H7 (cell line): Measurements from ENCODE around the gene TEX36. TPM values are rescaled to one million over a fixed set of nuclear protein-coding genes. Genes with fewer than 3 reads are reported as not detected.
"Not testable (repeated sequence)": the region's sequence is repeated elsewhere in the genome, so short reads cannot be mapped to it uniquely, and the experiment has no call there.

Experiments
- DNase-seq: peaks from one replicate; pipeline ENCODE4 v3.0.0; 2012
- H3K27me3 ChIP-seq: 2 replicates; pipeline ENCODE4 v1.6.0; 2011; ENCODE audit warnings: mild to moderate bottlenecking, low read length; ENCODE audit not compliant: control insufficient read depth, insufficient read depth
- H3K36me3 ChIP-seq: replicated peaks from 2 replicates; pipeline ENCODE4 v1.5.1; 2011; ENCODE audit warnings: low read length; ENCODE audit not compliant: control insufficient read depth, insufficient read depth
- H3K4me3 ChIP-seq: 2 replicates; pipeline ENCODE4 v1.5.1; 2011; ENCODE audit warnings: low read depth, mild to moderate bottlenecking, control low read depth, low read length, moderate library complexity; ENCODE audit not compliant: insufficient read depth
- total RNA-seq: library from RNA; depleted of rRNA; stranded (reverse); fragments of >200 nt; shearing (Covaris generic); gene quantifications from 2 replicates; pipeline ENCODE4 v1.2.3, GENCODE V29; 2014

Gene TEX36
- total RNA-seq, 1 experiment from 2014 or later = not detected

GRCh38 chr10:125662584-125662983, 20.4 kb downstream of the TEX36 start:
- H3K36me3 ChIP-seq = no peaks in the 10 kb centered on the region
- no peaks in the 10 kb centered on the region for H3K27me3 ChIP-seq
- no peak for DNase-seq
- H3K4me3 ChIP-seq = no peak overlapping the region

- DNase-seq = no peak
- Histone ChIP-seq H3K4me3 (no peak overlapping the region), H3K36me3 (no peaks in the 10 kb centered on the region), H3K27me3 (no peaks in the 10 kb centered on the region)
Observed at GRCh38 chr10:125661941-125662515, 20.9 kb downstream of the TEX36 start.

- H3K27me3 ChIP-seq = no peaks in the 10 kb centered on the region
- no peak overlapping the region for H3K4me3 ChIP-seq
- DNase-seq = no peak
- H3K36me3 ChIP-seq = no peaks in the 10 kb centered on the region
Observed at GRCh38 chr10:125661431-125661940, 21.5 kb downstream of the TEX36 start.

GRCh38 chr10:125659071-125659470, 23.9 kb downstream of the TEX36 start:
- DNase-seq = no peak
- Histone ChIP-seq H3K4me3 (no peak overlapping the region), H3K27me3 (no peaks in the 10 kb centered on the region), H3K36me3 (no peaks in the 10 kb centered on the region)

- DNase-seq = no peak
- Histone ChIP-seq H3K4me3 (no peak overlapping the region), H3K27me3 (no peaks in the 10 kb centered on the region), H3K36me3 (no peaks in the 10 kb centered on the region)
Observed at GRCh38 chr10:125656523-125656922, 26.4 kb downstream of the TEX36 start.

- H3K36me3 ChIP-seq, H3K4me3 ChIP-seq, H3K27me3 ChIP-seq, DNase-seq: not testable (repeated sequence)
Observed at GRCh38 chr10:125653113-125653512, 29.9 kb downstream of the TEX36 start.

- Histone ChIP-seq H3K36me3 (no peaks in the 10 kb centered on the region), H3K27me3 (no peaks in the 10 kb centered on the region), H3K4me3 (no peak overlapping the region)
- DNase-seq = no peak
Observed at GRCh38 chr10:125646311-125646710, 36.7 kb downstream of the TEX36 start.

- no peak for DNase-seq
Observed at GRCh38 chr10:125641398-125641797, 41.6 kb downstream of the TEX36 start.

GRCh38 chr10:125640653-125641052, 42.3 kb downstream of the TEX36 start:
- no peaks in the 10 kb centered on the region for H3K27me3 ChIP-seq
- H3K4me3 ChIP-seq = no peak overlapping the region
- DNase-seq = no peak
- no peaks in the 10 kb centered on the region for H3K36me3 ChIP-seq

More at GRCh38 chr10:125641398-125641797, 41.6 kb downstream of the TEX36 start:
- no peaks in the 10 kb centered on the region for H3K27me3 ChIP-seq
- no peak overlapping the region for H3K4me3 ChIP-seq
- H3K36me3 ChIP-seq = no peaks in the 10 kb centered on the region

- H3K27me3 ChIP-seq = no peaks in the 10 kb centered on the region
- H3K36me3 ChIP-seq = no peaks in the 10 kb centered on the region
- DNase-seq = no peak
- no peak overlapping the region for H3K4me3 ChIP-seq
Observed at GRCh38 chr10:125639846-125640245, 43.1 kb downstream of the TEX36 start.

- Histone ChIP-seq H3K4me3 (no peak overlapping the region), H3K36me3 (no peaks in the 10 kb centered on the region), H3K27me3 (no peaks in the 10 kb centered on the region)
- peak; percentile 45 for DNase-seq
Observed at GRCh38 chr10:125638555-125638954, 44.4 kb downstream of the TEX36 start.

- no peaks in the 10 kb centered on the region for H3K36me3 ChIP-seq
- H3K27me3 ChIP-seq = no peaks in the 10 kb centered on the region
- no peak overlapping the region for H3K4me3 ChIP-seq
- peak; percentile 26 for DNase-seq
Observed at GRCh38 chr10:125637496-125637895, 45.5 kb downstream of the TEX36 start.

- H3K4me3 ChIP-seq = no peak overlapping the region
Observed at GRCh38 chr10:125634606-125635005, 48.4 kb downstream of the TEX36 start.

GRCh38 chr10:125633517-125633999, 49.4 kb downstream of the TEX36 start:
- Histone ChIP-seq H3K4me3 (no peak overlapping the region), H3K36me3 (no peaks in the 10 kb centered on the region), H3K27me3 (no peaks in the 10 kb centered on the region)
- DNase-seq = no peak

More at GRCh38 chr10:125634606-125635005, 48.4 kb downstream of the TEX36 start:
- no peak for DNase-seq
- no peaks in the 10 kb centered on the region for H3K36me3 ChIP-seq
- H3K27me3 ChIP-seq = no peaks in the 10 kb centered on the region

GRCh38 chr10:125631806-125632205, 51.2 kb downstream of the TEX36 start:
- no peak for DNase-seq
- Histone ChIP-seq H3K36me3 (no peaks in the 10 kb centered on the region), H3K27me3 (no peaks in the 10 kb centered on the region), H3K4me3 (no peak overlapping the region)
